HG03460 (cell line): ENCODE measurements around the gene ATP1A3.

ENCODE experiments used
- ATAC-seq: cut with Tn5 transposase; IDR thresholded peaks from one replicate; pipeline ENCODE4 v1.9.1; 2021; ENCODE audit not compliant: unreplicated experiment

Gene ATP1A3

DNA sequence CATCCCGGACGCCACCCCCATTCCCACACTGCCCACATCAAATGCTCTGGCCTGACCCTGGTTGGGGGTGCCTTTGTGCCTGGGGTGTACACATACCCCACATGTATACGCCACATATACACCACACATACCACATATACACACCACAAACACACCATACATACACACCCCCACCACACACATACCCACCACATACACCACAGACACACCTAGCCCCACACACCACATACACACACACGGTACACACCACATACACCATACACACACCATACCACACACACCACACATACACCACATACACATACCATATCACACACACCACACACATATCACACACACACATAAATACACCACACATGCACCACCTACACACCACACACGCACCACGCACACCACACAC is 75.9 kb downstream of the ATP1A3 start:
- ATAC-seq: no peak

DNA sequence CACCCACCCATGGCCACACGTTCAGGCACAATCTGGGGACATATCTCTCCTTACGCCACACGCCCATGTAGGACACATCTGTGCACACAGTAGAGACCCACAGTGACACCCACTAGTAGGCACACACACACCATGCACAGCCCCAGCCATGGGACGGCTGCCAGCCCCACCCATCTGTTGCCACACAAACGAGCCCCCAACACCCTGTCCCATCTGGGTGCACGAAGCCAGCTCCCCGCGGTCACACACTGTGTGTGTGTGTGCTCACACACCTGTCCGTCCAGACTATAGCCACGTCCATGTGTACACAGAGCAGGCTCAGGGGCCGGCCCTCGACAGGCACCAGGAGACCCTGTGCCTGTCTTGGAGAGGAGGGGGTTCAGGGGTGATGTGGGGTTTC is 76.4 kb downstream of the ATP1A3 start:
- ATAC-seq: no peak
